PFSK-1 (cell line): ENCODE results near the gene TMEM200B.

ENCODE experiments used
- FOXP2 ChIP-seq: optimal IDR thresholded peaks from 2 replicates; pipeline ENCODE3; 2011; ENCODE audit warnings: borderline replicate concordance, control low read depth, inconsistent platforms; ENCODE audit not compliant: insufficient read depth; ENCODE audit errors: extremely low read length, extremely low read depth
- POLR2AphosphoS5 ChIP-seq: IDR thresholded peaks from 2 replicates; pipeline ENCODE4 v1.6.1; 2012; ENCODE audit warnings: low read depth, mild to moderate bottlenecking, control low read depth, low read length, moderate library complexity
- SIN3A ChIP-seq: IDR thresholded peaks from 2 replicates; pipeline ENCODE4 v1.6.1; 2012; ENCODE audit warnings: mild to moderate bottlenecking, low read length, moderate library complexity, borderline replicate concordance; ENCODE audit not compliant: insufficient read depth
- TAF1 ChIP-seq: IDR thresholded peaks from 2 replicates; pipeline ENCODE4 v1.6.1; 2012; ENCODE audit warnings: low read length, control low read depth, borderline replicate concordance; ENCODE audit not compliant: insufficient read depth
- TF ChIP-seq, protein P1 (sequence below), 2 experiments: IDR thresholded peaks; 2 replicates each; pipeline versions ENCODE4 v1.6.1 to v1.8.0; 2011 to 2012; ENCODE audit warnings: low read depth in 2 of 2, low read length in 2 of 2, control low read depth in 1 of 2, inconsistent platforms in 1 of 2, mild to moderate bottlenecking in 1 of 2, moderate library complexity in 1 of 2; ENCODE audit not compliant: insufficient read depth in 1 of 2

TMEM200B gene

DNA sequence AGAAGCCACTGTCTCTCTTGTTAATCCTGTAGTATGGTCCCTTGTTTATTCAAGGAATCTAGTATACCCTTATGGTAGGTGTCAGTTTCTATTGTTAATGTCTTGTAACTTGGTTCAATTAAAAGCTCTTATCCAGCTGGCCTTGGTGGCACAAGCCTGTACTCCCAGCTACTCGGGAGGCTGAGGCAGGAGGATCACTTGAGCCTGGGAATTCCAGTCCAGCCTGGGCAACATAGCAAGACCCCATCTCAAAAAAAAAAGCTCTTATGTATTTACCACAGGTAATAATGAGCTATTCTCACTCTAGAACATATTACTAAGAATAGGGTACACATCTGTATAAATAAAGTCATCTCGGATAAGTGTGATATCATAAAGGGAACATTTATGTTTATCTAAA is 46.5 kb downstream of the TMEM200B start:
- TF ChIP-seq POLR2AphosphoS5 = no peak
- TF ChIP-seq TAF1 = no peak
- TF ChIP-seq SIN3A = no peak
- no peak for TF ChIP-seq FOXP2
- TF ChIP-seq, protein P1, sequence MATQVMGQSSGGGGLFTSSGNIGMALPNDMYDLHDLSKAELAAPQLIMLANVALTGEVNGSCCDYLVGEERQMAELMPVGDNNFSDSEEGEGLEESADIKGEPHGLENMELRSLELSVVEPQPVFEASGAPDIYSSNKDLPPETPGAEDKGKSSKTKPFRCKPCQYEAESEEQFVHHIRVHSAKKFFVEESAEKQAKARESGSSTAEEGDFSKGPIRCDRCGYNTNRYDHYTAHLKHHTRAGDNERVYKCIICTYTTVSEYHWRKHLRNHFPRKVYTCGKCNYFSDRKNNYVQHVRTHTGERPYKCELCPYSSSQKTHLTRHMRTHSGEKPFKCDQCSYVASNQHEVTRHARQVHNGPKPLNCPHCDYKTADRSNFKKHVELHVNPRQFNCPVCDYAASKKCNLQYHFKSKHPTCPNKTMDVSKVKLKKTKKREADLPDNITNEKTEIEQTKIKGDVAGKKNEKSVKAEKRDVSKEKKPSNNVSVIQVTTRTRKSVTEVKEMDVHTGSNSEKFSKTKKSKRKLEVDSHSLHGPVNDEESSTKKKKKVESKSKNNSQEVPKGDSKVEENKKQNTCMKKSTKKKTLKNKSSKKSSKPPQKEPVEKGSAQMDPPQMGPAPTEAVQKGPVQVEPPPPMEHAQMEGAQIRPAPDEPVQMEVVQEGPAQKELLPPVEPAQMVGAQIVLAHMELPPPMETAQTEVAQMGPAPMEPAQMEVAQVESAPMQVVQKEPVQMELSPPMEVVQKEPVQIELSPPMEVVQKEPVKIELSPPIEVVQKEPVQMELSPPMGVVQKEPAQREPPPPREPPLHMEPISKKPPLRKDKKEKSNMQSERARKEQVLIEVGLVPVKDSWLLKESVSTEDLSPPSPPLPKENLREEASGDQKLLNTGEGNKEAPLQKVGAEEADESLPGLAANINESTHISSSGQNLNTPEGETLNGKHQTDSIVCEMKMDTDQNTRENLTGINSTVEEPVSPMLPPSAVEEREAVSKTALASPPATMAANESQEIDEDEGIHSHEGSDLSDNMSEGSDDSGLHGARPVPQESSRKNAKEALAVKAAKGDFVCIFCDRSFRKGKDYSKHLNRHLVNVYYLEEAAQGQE (IDR thresholded peaks at IDR 0.05; ENCODE audit: insufficient read depth in 1 of 2, low read depth in 2 of 2, low read length in 2 of 2) = no peak
